ENCODE measurements around the gene CDK11A. TPM values are rescaled to one million over a fixed set of nuclear protein-coding genes. Genes with fewer than 3 reads are reported as not detected.
"Not testable (repeated sequence)": the region's sequence is repeated elsewhere in the genome, so short reads cannot be mapped to it uniquely, and the experiment has no call there.

CDK11A gene
- polyA plus RNA-seq, 2 of the 4 experiments (the other 2 are of a cell fraction), result 6.7 to 36.4 TPM

- H3K4me1 ChIP-seq; H3K4me2 ChIP-seq; ATAC-seq; CTCF ChIA-PET; FAIRE-seq; H3K9me3 ChIP-seq; POLR2A ChIA-PET; H3K27ac ChIP-seq; H3K4me3 ChIP-seq; TF ChIP-seq FOSL2 (IDR thresholded peaks at IDR 0.05): not testable (repeated sequence)
- DNase-seq (ENCODE audit: low read depth in 1 of 2, low spot score in 1 of 2), result peak in 1 of 2 experiments; percentile 54
- TF ChIP-seq CEBPB (IDR thresholded peaks at IDR 0.05), result 0 out of 4 replicates have a peak, but pooled peaks have one; percentile 11 to 34
- peak; percentile 49 for TF ChIP-seq FOSL2 (CRISPR knock-in tag; IDR thresholded peaks at IDR 0.05)
- WGBS (ENCODE audit: missing lambda C conversion rate), result 59% methylated on average over 12 of the region's 12 CpGs
Observed at GRCh38 chr1:1741013-1741412, 16.9 kb upstream of the CDK11A start.

- POLR2A ChIA-PET; ATAC-seq; DNase-seq (ENCODE audit: low read depth in 1 of 2, low spot score in 1 of 2); H3K27ac ChIP-seq; H3K4me3 ChIP-seq; CTCF ChIA-PET; FAIRE-seq; H3K4me1 ChIP-seq; H3K9me3 ChIP-seq; H3K4me2 ChIP-seq: not testable (repeated sequence)
- 87% methylated on average over 9 of the region's 22 CpGs for WGBS (ENCODE audit: missing lambda C conversion rate)
Observed at GRCh38 chr1:1738799-1739337, 14.7 kb upstream of the CDK11A start.

GRCh38 chr1:1737675-1738590, 13.8 kb upstream of the CDK11A start:
- H3K27ac ChIP-seq; CTCF ChIA-PET; H3K4me3 ChIP-seq; H3K4me1 ChIP-seq; ATAC-seq; DNase-seq (ENCODE audit: low read depth in 1 of 2, low spot score in 1 of 2); H3K9me3 ChIP-seq; H3K4me2 ChIP-seq; POLR2A ChIA-PET; FAIRE-seq: not testable (repeated sequence)
- WGBS (ENCODE audit: missing lambda C conversion rate), result 96% methylated on average over 15 of the region's 44 CpGs

- Histone ChIP-seq H3K4me1 (no peaks in the 10 kb centered on the region), H3K9me3 (no peaks in the 10 kb centered on the region), H3K4me2 (no peak overlapping the region), H3K27ac (no peak overlapping the region), H3K4me3 (no peak overlapping the region)
- POLR2A ChIA-PET, result no interaction called here
- 93% methylated on average over 17 of the region's 17 CpGs for WGBS (ENCODE audit: missing lambda C conversion rate)
- TF ChIP-seq CHD4 (IDR thresholded peaks at IDR 0.05; ENCODE audit: borderline replicate concordance), result no peak
- TF ChIP-seq HEYL (CRISPR knock-in tag; IDR thresholded peaks at IDR 0.05), result no peak
- TF ChIP-seq CEBPB (IDR thresholded peaks at IDR 0.05), result no peak
- no peak for TF ChIP-seq CTCF (IDR thresholded peaks at IDR 0.05)
- TF ChIP-seq RARB (CRISPR knock-in tag; IDR thresholded peaks at IDR 0.05), result no peak
- TF ChIP-seq JUN (IDR thresholded peaks at IDR 0.05), result no peak
- no peak for TF ChIP-seq MAFK (IDR thresholded peaks at IDR 0.05; ENCODE audit: partially characterized antibody)
- no peak for TF ChIP-seq HOXB13 (CRISPR knock-in tag; IDR thresholded peaks at IDR 0.05; ENCODE audit: low read depth)
- DNase-seq (ENCODE audit: low read depth in 1 of 2, low spot score in 1 of 2) (no peak), FAIRE-seq (no peak), ATAC-seq (no peak)
- CTCF ChIA-PET, result no interaction called here
Observed at GRCh38 chr1:1732381-1732780, 8.2 kb upstream of the CDK11A start.

GRCh38 chr1:1730870-1731269, 6.7 kb upstream of the CDK11A start:
- DNase-seq (ENCODE audit: low read depth in 1 of 2, low spot score in 1 of 2), result no peak
- Histone ChIP-seq H3K4me2 (no peak overlapping the region), H3K27ac (no peak overlapping the region), H3K4me1 (no peaks in the 10 kb centered on the region), H3K4me3 (no peak overlapping the region), H3K9me3 (no peaks in the 10 kb centered on the region)
- 90% methylated on average over 14 of the region's 17 CpGs for WGBS (ENCODE audit: missing lambda C conversion rate)
- FAIRE-seq, result no peak
- ChIA-PET CTCF (no interaction called here), POLR2A (no interaction called here)
- no peak for ATAC-seq
- TF ChIP-seq SREBF2 (IDR thresholded peaks at IDR 0.05) (no peak), FOXS1 (CRISPR knock-in tag; IDR thresholded peaks at IDR 0.05) (no peak), HOXB5 (CRISPR knock-in tag; IDR thresholded peaks at IDR 0.05) (no peak), EP300 (IDR thresholded peaks at IDR 0.05) (no peak), FOSB (CRISPR knock-in tag; IDR thresholded peaks at IDR 0.05) (no peak), HEYL (CRISPR knock-in tag; IDR thresholded peaks at IDR 0.05) (no peak), GATA3 (IDR thresholded peaks at IDR 0.05; ENCODE audit: borderline replicate concordance) (no peak), CHD2 (IDR thresholded peaks at IDR 0.05; ENCODE audit: low read length, partially characterized antibody) (no peak), MAX (IDR thresholded peaks at IDR 0.05) (no peak), ZNF302 (CRISPR knock-in tag; IDR thresholded peaks at IDR 0.05) (no peak), HOXA7 (CRISPR knock-in tag; IDR thresholded peaks at IDR 0.05) (no peak), HDAC2 (IDR thresholded peaks at IDR 0.05) (no peak), CBX2 (IDR thresholded peaks at IDR 0.05; ENCODE audit: borderline replicate concordance, low read depth) (no peak), MYC (IDR thresholded peaks at IDR 0.05; ENCODE audit: borderline replicate concordance, low read length) (no peak), RCOR1 (IDR thresholded peaks at IDR 0.05; ENCODE audit: low read depth, low read length) (no peak), RAD21 (conservative IDR thresholded peaks at IDR 0.05 in 1 of 2, IDR thresholded peaks at IDR 0.05 in 1 of 2) (no peak), JUNB (IDR thresholded peaks at IDR 0.05) (no peak), NPAS2 (CRISPR knock-in tag; IDR thresholded peaks at IDR 0.05; ENCODE audit: borderline replicate concordance) (no peak)

All from A549 (cell line).